D721Med (cell line): ENCODE measurements around the gene DUS1L.

Source experiments
- DNase-seq: peaks from one replicate; pipeline ENCODE4 v3.0.0; 2011; ENCODE audit warnings: low spot score; ENCODE audit not compliant: insufficient read length
- FAIRE-seq: peaks from 2 replicates; lab custom pipeline; 2011; peaks lifted over from hg19 to GRCh38; lab: Jason Lieb, UNC
- TF ChIP-seq, protein P1 (sequence below): IDR thresholded peaks from 2 replicates; pipeline ENCODE4 v1.5.1; 2012; ENCODE audit warnings: mild to moderate bottlenecking, control low read depth; ENCODE audit not compliant: insufficient read depth; ENCODE audit errors: missing control alignments

Gene DUS1L

DNA sequence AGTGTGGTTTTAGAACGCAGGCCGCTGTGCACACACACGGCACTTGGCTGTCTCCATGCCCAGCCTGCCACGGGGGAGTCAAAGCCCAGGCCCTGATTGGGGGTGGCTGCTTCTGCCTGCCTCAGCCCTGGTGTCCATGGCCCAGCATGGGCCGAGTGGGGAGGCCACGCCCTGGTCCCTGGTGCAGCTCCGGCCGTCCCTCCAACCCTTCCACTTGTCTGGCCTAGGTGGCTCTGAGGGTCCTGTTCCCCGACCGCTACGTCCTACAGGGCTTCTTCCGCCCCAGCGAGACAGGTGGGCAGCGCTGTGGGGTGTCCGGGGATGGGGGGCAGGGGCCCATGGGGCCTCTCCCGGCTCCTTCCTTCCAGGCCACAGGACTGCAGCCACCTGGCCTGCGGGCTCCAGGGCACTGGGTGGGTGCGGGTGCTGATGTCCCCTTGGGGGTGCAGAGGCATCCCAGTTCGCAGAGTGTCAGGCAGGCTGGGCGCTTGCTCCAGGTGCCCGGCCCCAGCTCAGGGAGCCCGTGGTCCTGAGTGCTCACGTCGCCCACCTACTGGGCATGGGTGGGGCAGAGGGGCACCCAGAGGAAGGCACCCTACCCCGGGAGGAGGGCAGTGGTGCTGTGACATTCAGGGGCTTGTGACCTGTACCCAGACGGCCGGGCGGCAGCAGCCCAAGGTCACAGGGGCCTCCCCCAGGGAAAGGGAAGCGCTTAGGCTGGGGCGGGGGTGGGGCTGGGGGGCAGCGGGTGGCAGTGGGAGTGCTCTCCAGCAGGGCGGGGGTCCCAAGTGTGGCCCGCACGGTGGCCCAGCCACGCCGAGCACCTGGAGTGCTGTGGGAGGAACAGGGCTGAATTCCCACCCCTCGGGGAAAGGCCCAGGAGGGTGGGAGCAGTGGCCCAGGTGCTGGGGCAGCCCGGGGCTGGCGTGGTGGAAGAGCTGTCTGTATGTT lies 54.8 kb downstream of the DUS1L start:
- FAIRE-seq (no peak), DNase-seq (no peak)
- TF ChIP-seq, protein P1, sequence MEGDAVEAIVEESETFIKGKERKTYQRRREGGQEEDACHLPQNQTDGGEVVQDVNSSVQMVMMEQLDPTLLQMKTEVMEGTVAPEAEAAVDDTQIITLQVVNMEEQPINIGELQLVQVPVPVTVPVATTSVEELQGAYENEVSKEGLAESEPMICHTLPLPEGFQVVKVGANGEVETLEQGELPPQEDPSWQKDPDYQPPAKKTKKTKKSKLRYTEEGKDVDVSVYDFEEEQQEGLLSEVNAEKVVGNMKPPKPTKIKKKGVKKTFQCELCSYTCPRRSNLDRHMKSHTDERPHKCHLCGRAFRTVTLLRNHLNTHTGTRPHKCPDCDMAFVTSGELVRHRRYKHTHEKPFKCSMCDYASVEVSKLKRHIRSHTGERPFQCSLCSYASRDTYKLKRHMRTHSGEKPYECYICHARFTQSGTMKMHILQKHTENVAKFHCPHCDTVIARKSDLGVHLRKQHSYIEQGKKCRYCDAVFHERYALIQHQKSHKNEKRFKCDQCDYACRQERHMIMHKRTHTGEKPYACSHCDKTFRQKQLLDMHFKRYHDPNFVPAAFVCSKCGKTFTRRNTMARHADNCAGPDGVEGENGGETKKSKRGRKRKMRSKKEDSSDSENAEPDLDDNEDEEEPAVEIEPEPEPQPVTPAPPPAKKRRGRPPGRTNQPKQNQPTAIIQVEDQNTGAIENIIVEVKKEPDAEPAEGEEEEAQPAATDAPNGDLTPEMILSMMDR = no peak

DNA sequence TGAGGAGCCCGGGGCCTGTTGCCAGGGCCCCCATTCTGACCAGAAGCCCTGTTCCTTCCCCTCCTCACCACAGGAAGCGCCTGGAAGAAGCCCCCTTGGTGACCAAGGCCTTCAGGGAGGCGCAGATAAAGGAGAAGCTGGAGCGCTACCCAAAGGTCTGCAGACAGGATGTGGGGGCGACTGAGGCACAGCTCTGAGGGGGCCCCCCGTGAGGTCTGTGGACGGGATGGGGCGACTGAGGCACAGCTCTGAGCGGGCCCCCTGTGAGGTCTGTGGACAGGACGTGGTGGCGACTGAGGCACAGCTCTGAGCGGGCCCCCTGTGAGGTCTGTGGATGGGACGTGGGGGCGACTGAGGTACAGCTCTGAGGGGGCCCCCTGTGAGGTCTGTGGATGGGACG lies 56.2 kb downstream of the DUS1L start:
- no peak for FAIRE-seq
- TF ChIP-seq, protein P1 = no peak
- DNase-seq = no peak

DNA sequence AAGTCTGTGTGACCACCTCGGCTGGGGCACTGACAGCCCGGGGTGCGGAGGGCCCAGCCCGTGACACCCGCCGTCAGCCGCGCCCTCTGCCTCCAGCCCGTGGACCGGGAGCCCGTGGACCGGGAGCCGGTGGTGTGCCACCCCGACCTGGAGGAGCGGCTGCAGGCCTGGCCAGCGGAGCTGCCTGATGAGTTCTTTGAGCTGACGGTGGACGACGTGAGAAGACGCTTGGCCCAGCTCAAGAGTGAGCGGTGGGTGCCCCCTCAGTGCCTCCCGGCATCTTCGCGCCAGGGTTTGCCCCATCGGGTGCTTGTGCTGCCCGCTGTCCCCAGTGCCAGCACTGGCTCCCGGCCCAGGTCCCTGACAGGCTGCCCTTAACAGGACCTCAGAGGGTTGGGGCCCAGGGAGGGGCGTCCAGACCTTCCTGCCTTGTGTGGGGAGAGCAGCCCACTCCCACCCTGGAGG lies 56.6 kb downstream of the DUS1L start:
- TF ChIP-seq, protein P1 = no peak
- no peak for DNase-seq
- no peak for FAIRE-seq

DNA sequence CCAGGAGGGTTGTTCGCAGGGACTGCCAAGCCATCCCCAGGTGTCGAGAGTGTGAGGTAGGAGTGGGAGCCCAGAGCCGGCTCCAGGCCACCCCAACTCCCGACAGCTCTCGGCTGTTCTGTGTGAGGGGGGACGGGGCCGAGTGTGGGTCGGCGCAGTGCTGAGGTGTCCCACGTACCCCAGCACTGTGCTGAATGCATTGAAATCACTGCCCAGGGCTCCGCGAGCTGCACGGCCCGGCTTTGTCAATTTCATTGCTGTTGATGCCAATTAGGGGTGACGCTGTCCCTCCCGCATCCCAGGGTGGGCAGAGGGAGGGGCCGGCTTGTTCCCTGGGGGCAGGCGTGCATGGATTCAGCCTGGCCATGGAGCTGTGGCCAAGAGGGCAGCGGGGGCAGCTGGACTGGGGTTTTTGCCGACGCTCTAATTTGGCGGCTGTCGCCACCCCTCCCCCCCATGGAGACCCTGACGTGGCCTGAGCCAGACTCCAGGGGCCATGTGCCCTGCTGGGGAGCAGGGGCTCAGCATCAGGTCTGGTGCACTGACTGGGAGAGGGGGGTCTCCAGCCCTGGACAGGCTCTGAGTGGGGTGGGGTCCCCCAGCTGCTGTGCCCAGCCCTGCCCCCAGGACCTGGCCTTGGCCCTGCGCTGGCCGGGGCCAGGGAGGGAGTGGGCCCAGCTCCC lies 57.2 kb downstream of the DUS1L start:
- TF ChIP-seq, protein P1 = no peak
- no peak for DNase-seq
- no peak for FAIRE-seq
